ENCODE data around the gene DAP3. TPM values are rescaled to one million over a fixed set of nuclear protein-coding genes. Genes with fewer than 3 reads are reported as not detected.

The DAP3 gene
- 116 to 145 TPM (median 121 TPM) in 5 replicates for total RNA-seq (2022; extraction: Qiagen RNA extraction; ENCODE audit: low read depth)

DNA sequence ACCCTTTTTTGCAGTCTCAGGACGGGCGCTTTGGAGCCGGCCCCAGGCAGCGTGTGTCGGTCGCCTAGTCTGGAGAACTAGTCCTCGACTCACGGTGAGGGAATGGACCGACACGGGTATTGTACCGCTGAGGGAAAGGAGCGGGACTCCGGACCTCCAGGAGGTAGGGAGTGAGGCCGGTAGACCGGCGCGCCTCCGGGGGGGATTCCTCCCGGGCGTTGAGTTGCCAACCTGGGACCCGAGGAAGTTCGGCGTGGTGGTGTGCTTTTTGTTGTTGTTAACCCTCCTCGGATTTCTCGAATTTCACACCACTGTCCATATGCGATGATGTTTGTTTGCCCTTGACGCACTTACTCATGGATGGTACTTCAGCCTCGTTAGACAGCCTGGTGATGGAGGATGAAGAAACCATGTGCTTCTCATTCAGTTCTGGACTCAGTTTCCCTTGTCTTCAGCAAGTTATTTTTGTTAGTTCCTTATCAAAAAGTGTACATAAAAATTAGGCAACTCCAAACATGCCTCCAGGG, at the start of gene DAP3:
DAP3 (plus strand) TSS at position 11 of the 527 bp plus-strand sequence. CDS start 20,689 bp downstream, outside the sequence.

DNA sequence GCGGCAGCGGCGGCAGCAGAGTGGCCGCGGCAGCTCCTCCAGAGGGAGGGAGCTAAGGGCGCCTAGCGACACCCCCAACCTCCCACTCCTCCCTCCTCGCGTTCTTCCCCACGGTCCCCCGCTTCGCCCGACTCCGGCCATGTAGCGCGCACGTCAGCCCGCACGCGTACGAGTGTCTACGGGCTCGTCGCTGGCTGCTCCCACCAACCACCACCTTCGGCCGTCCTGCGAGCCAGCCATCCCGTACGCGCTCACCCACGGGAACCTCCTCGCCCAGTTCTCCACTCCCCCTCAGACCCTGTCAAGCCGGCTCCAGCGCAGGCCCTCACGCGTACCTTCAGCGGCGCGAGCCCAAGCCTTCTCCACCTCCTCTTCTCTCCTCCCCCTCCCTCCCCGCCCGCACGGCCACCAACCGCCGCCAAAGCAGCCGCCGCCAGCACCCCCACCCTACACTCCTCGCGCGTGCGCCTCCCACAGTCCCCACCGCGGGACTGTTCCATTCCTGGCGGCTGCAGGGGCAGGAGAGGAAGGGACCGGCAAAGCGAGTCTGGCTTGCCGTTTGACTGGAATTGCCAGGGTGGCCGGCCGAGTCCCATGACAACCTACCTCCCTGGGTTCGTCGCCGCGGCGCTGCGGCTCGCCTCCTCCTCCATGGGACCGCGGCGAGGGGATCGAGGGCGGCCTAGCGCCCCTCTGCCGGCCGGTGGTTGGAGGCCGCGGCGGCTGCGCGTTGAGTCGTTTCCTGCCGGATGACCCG, 389 bp upstream of the DAP3 start, which contains the start of gene YY1AP1:
YY1AP1 (minus strand) TSS at position 451 of the 757 bp plus-strand sequence. CDS start 8,338 bp downstream, outside the sequence.

Other genes starting within 250 kb of the DAP3 start
- gene ASH1L, start 126.3 kb upstream of the DAP3 start, total RNA-seq (2022; extraction: Qiagen RNA extraction; ENCODE audit: low read depth): 10.0 to 16.0 TPM (median 11.9 TPM) in 5 replicates
- 37.9 to 46.3 TPM (median 44.5 TPM) in 5 replicates for gene MSTO1, start 78.9 kb upstream of the DAP3 start, total RNA-seq (2022; extraction: Qiagen RNA extraction; ENCODE audit: low read depth)
- 43.0 to 49.5 TPM (median 45.9 TPM) in 5 replicates for gene YY1AP1, start 317 bp upstream of the DAP3 start, total RNA-seq (2022; extraction: Qiagen RNA extraction; ENCODE audit: low read depth)
- gene GON4L, start 168.1 kb downstream of the DAP3 start, total RNA-seq (2022; extraction: Qiagen RNA extraction; ENCODE audit: low read depth): 14.4 to 16.0 TPM (median 14.7 TPM) in 5 replicates
- gene SYT11, start 170.5 kb downstream of the DAP3 start, total RNA-seq (2022; extraction: Qiagen RNA extraction; ENCODE audit: low read depth): 0.96 to 1.4 TPM (median 1.3 TPM) in 5 replicates
- 24.9 to 29.1 TPM (median 26.3 TPM) in 5 replicates for gene RIT1, start 222.3 kb downstream of the DAP3 start, total RNA-seq (2022; extraction: Qiagen RNA extraction; ENCODE audit: low read depth)
- gene KHDC4, start 245.3 kb downstream of the DAP3 start, total RNA-seq (2022; extraction: Qiagen RNA extraction; ENCODE audit: low read depth): 24.5 to 30.9 TPM (median 27.3 TPM) in 5 replicates

All from A549 treated with CpdA at 1 μM for 4 hours (cell line).